NCI-H2196 treated with DMSO at 0.1 percent for 48 hours (cell line): ENCODE results near the gene CMSS1.
"Not testable (repeated sequence)": the region's sequence is repeated elsewhere in the genome, so short reads cannot be mapped to it uniquely, and the experiment has no call there.

ENCODE experiments used
- DNase-seq: peaks from one replicate; lab custom pipeline; 2025; ENCODE audit not compliant: unreplicated experiment; lab: John Stamatoyannopoulos, UW

Gene CMSS1

DNA sequence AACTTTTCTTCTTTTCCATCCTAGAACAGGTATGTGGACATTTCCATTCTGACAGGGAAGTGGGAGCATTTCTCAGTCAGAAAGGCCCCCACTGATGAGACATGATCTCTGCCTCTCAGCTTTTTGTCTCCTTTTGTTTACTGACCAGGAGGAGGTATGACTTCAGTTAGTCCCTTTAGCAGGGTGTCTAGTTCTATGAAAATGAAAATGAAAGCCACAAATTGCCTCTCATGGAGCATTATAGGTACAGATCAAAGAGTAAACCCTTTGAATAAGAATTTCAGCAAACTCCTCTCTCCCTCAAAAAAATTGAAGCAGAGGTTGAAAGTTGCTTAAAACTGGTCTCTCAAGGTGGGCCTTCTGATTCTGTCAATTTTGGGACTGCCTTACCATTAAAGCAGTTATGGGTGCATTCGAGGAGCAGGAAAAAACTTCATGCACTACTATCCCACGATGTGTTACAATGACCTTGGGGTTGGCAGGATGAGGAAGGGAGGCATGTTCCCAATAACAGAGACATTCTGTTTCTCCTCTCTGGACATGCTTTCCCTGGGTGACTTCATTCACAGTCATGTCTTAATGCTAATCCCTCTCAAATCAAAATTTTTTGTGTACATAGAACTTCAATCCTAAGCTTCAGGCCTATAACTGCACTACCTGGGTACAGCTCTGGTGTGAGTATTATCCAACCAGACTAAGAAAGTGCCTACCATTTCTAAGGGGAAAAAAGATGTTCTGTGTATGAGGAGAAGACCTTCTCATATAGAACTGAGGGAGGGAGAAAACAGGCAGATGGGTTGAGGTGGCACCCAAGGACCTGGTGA lies 392.5 kb downstream of the CMSS1 start:
- DNase-seq: no peak

DNA sequence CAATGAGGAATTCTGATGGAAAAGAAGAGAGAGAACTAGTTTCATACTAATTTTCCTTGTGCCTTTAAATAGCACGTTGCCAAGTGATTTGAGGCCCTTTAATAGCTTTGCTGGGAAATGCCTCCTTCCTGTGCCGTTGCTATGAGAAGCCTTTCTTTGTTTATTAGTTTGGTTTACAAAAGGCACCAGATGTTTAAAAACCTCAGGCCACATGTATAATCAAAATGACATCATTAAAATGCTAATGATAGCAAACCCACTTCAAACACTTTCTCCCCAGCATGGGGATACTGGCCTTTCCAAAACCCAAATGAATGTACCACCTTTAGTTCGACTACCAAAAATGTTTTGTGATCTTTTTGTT lies 393.1 kb downstream of the CMSS1 start:
- DNase-seq: peak; percentile 91

DNA sequence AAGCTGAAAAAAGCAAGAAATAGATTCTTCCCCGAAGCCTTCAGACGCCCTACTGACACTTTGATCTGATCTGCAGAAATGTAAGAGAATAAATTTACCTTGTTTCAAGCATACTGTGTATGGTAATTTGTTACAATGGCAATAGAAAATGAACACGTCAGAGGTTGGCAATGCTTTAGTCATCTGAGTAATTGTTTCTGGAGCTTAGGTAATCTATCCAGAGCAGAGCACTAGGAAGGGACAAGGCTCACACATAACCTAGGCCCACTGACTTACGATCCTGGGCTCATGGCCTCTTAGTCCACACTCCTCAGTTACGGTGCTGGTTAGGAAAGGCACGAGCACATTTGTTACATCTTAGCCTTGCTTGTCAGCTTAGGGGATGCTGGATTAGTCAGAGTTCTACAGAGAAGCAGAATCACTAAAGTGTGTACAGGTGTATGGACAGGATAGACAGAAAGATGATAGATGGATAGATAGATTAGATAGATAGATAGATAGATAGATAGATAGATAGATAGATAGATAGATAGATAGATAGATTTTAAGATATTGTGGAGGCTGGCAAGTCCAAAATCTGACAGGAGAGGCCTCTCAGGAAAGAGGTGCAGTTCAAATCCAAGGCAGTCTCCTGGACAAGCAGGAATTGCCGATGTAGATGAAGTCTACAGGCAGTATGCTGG lies 396.4 kb downstream of the CMSS1 start:
- DNase-seq: no peak

- no peak for DNase-seq
Measured at GRCh38 chr3:100214574-100214964, 396.9 kb downstream of the CMSS1 start.

GRCh38 chr3:100216713-100217112 lies 399.1 kb downstream of the CMSS1 start:
- DNase-seq: no peak

DNA sequence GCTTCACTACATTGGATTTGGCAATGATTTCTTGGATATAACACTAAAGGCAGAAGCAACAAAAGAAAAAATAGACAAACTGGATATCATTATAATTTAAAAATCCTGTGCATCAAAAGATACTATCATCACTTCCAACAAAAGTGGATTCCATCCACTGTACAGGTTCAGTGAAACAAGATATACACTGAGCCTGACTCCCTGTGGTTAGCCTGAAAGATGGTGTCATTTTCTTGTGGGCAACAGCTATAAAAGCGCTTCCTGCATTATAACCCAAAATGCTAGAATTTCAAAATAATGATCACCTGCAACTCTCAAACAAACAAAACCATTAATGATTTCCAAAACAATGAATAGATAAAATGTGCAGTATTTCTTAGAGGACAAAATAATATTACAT lies 403.5 kb downstream of the CMSS1 start:
- no peak for DNase-seq

GRCh38 chr3:100225193-100225592 lies 407.5 kb downstream of the CMSS1 start:
- no peak for DNase-seq

DNA sequence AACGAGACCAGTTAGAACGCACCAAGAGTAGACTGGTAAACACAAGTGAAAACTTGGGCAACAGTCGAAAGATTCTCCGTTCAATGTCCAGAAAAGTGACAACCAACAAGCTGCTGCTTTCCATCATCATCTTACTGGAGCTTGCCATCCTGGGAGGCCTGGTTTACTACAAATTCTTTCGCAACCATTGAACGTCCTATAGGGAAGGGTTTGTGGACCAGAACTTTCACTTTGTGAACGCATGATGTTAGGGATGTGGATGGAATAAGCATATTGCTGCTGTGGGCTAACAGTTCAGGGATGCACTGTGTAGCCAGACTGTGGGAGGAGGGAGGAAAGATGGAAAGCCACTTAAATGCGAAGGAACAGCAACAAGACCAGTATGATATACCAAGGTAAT lies 408.2 kb downstream of the CMSS1 start:
- no peak for DNase-seq

DNA sequence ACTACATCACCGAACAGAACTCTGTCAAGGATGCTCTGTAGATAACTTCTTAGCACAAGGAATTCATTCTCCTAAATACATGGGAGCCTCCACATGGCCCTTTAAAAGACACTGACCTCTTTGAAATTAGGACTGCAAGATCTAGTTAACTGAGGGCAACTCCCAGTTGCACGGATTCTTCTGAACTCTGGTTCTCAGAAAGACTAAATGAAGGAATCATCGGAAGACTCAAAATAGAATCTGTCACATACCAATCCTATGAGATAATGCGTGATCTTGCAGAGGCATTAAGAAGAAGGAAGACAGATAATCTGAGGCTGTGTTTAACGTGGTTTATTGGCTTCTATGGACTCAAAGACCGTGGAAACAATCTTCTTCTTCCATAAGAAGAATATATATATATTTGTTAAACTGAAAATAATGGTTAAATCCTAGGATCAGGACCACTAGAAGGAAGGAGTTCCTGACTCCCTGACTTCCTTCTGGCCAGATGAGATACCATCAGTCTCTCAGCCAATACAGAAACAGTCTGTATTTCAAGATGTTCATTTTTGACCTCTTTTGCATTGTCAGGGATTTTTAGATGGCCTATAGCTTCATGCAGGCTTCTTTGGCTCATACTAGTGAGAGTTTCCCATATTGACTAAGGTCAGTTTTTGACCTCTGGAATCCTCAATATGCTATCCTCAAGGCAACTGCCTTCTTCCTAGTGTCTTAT lies 409.2 kb downstream of the CMSS1 start:
- DNase-seq: no peak

- DNase-seq: no peak
Measured at GRCh38 chr3:100227511-100227921, 409.9 kb downstream of the CMSS1 start.

GRCh38 chr3:100228247-100228646 lies 410.6 kb downstream of the CMSS1 start:
- DNase-seq: no peak

DNA sequence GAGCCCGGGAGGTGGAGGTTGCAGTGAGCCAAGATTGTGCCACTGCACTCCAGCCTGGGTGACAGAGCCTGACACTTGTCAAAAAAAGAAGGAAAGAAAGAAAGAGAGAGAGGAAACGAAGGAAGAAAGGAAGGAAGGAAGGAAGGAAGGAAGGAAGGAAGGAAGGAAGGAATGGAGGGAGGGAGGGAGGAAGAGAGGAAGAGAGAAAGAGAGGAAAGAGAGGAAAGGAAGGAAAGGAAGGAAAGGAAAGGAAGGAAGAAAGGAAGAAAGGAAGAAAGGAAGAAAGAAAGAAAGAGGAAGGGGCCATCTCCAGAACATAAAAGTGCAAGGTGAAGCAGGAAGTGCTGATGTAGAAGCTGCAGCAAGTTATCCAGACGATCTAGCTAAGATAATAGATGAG lies 411.5 kb downstream of the CMSS1 start:
- DNase-seq: not testable (repeated sequence)

DNA sequence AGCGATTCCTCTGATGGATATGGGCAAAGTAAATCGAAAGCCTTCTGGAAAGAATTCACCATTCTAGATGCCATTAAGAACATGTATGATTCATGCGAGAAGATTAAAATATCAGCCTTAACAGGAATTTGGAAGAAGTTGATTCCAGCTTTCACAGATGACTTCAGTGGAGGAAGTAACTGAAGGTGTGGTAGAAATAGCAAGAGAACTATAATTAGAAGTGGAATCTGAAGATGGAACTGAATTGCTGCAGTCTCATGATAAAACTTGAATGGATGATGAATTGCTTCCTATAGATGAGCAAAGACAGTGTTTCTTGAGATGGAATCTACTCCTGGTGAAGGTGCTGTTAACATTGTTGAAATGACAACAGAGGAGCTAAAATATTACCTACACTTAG lies 413.0 kb downstream of the CMSS1 start:
- no peak for DNase-seq
